HEK293 (cell line): ENCODE measurements around the gene DDRGK1.

Experiments used
- CTCF ChIP-seq: fragments of 450-650 bp; formaldehyde crosslinking; IDR thresholded peaks from 2 replicates; pipeline ENCODE4 v1.5.1; 2016; ENCODE audit warnings: missing biosample characterization, missing genetic modification characterization
- ZBTB17 ChIP-seq: fragments of 450-650 bp; formaldehyde crosslinking; IDR thresholded peaks from 2 replicates; pipeline ENCODE4 v1.5.1; 2016; ENCODE audit warnings: missing biosample characterization, missing genetic modification characterization
- ZNF202 ChIP-seq: fragments of 450-650 bp; formaldehyde crosslinking; IDR thresholded peaks from 2 replicates; pipeline ENCODE4 v1.5.1; 2016; ENCODE audit warnings: missing biosample characterization, missing genetic modification characterization, borderline replicate concordance
- ZNF311 ChIP-seq: fragments of 450-650 bp; formaldehyde crosslinking; IDR thresholded peaks from 2 replicates; pipeline ENCODE4 v1.5.1; 2017; ENCODE audit warnings: missing biosample characterization, missing genetic modification characterization, borderline replicate concordance
- ZNF416 ChIP-seq: fragments of 450-650 bp; formaldehyde crosslinking; IDR thresholded peaks from 2 replicates; pipeline ENCODE4 v1.5.1; 2016; ENCODE audit warnings: missing biosample characterization, missing genetic modification characterization

GRCh38 chr20:3235666-3236324, 31.3 kb upstream of the DDRGK1 start:
- TF ChIP-seq ZNF416 (no peak), ZNF311 (tag by site-specific recombination) (no peak), ZBTB17 (tag by site-specific recombination) (no peak), CTCF (tag by site-specific recombination) (no peak), ZNF202 (no peak)
